ENCODE data around the gene UBALD1.

The UBALD1 gene

GRCh38 chr16:4615384-4616046, 827 bp upstream of the UBALD1 start:
- peak overlapping the region; percentile 86; the same call in 1 of the 2 replicates for H3K4me3 ChIP-seq (ENCODE audit: low read length)
- TF ChIP-seq ZNF274 (IDR thresholded peaks at IDR 0.05; ENCODE audit: low read depth, low read length), result no peak

GRCh38 chr16:4613636-4614570, 785 bp downstream of the UBALD1 start:
- peak overlapping the region; percentile 86 for H3K4me3 ChIP-seq (ENCODE audit: low read length)

GRCh38 chr16:4612977-4613635, 1.6 kb downstream of the UBALD1 start:
- peak overlapping the region; percentile 86 for H3K4me3 ChIP-seq (ENCODE audit: low read length)
- TF ChIP-seq ZNF274 (IDR thresholded peaks at IDR 0.05; ENCODE audit: low read depth, low read length), result no peak

More at GRCh38 chr16:4613636-4614570, 785 bp downstream of the UBALD1 start:
- TF ChIP-seq ZNF274 (IDR thresholded peaks at IDR 0.05; ENCODE audit: low read depth, low read length), result no peak

- no peak for TF ChIP-seq ZNF274 (IDR thresholded peaks at IDR 0.05; ENCODE audit: low read depth, low read length)
- H3K4me3 ChIP-seq (ENCODE audit: low read length), result no peak overlapping the region
Measured at GRCh38 chr16:4612474-4612931, 2.2 kb downstream of the UBALD1 start.

- no peak overlapping the region for H3K4me3 ChIP-seq (ENCODE audit: low read length)
- no peak for TF ChIP-seq ZNF274 (IDR thresholded peaks at IDR 0.05; ENCODE audit: low read depth, low read length)
Measured at GRCh38 chr16:4611337-4612021, 3.2 kb downstream of the UBALD1 start.

GRCh38 chr16:4610011-4611005, 4.4 kb downstream of the UBALD1 start:
- H3K4me3 ChIP-seq (ENCODE audit: low read length), result no peak overlapping the region
- TF ChIP-seq ZNF274 (IDR thresholded peaks at IDR 0.05; ENCODE audit: low read depth, low read length), result no peak

GRCh38 chr16:4609200-4610010, 5.3 kb downstream of the UBALD1 start:
- TF ChIP-seq ZNF274 (IDR thresholded peaks at IDR 0.05; ENCODE audit: low read depth, low read length), result no peak
- H3K4me3 ChIP-seq (ENCODE audit: low read length), result no peak overlapping the region

- no peak for TF ChIP-seq ZNF274 (IDR thresholded peaks at IDR 0.05; ENCODE audit: low read depth, low read length)
- H3K4me3 ChIP-seq (ENCODE audit: low read length), result no peak overlapping the region
Measured at GRCh38 chr16:4608704-4608980, 6.0 kb downstream of the UBALD1 start.

- no peak for TF ChIP-seq ZNF274 (IDR thresholded peaks at IDR 0.05; ENCODE audit: low read depth, low read length)
- H3K4me3 ChIP-seq (ENCODE audit: low read length), result no peak overlapping the region
Measured at GRCh38 chr16:4607841-4608703, 6.6 kb downstream of the UBALD1 start.

GRCh38 chr16:4606354-4606753, 8.3 kb downstream of the UBALD1 start:
- TF ChIP-seq ZNF274 (IDR thresholded peaks at IDR 0.05; ENCODE audit: low read depth, low read length), result no peak

GRCh38 chr16:4604401-4604800, 10.3 kb downstream of the UBALD1 start:
- H3K4me3 ChIP-seq (ENCODE audit: low read length), result no peak overlapping the region
- TF ChIP-seq ZNF274 (IDR thresholded peaks at IDR 0.05; ENCODE audit: low read depth, low read length), result no peak

More at GRCh38 chr16:4606354-4606753, 8.3 kb downstream of the UBALD1 start:
- H3K4me3 ChIP-seq (ENCODE audit: low read length), result no peak overlapping the region
